SK-N-SH (cell line): ENCODE data around the gene TNIP2.

Experiments used
- CHD2 ChIP-seq: fragments of 150-350 bp; IDR thresholded peaks from 2 replicates; pipeline ENCODE4 v1.6.1; 2018; ENCODE audit warnings: low read length; ENCODE audit not compliant: partially characterized antibody
- EZH2phosphoT487 ChIP-seq: fragments of 200-600 bp; sonication (generic); IDR thresholded peaks from 2 replicates; pipeline ENCODE4 v1.6.1; 2017; ENCODE audit warnings: low read depth, mixed run types, mild to moderate bottlenecking, antibody characterized with exemption, moderate library complexity, borderline replicate concordance
- FOXJ3 ChIP-seq: sonication (generic); formaldehyde crosslinking; IDR thresholded peaks from 2 replicates; pipeline ENCODE4 v1.5.1; 2020; ENCODE audit warnings: mild to moderate bottlenecking, missing genetic modification reagents
- MXI1 ChIP-seq: IDR thresholded peaks from 2 replicates; pipeline ENCODE4 v1.6.1; 2012; ENCODE audit warnings: mild to moderate bottlenecking, low read depth, low read length, improper control_type of control experiment
- POLR2AphosphoS5 ChIP-seq: IDR thresholded peaks from 2 replicates; pipeline ENCODE4 v1.6.1; 2012; ENCODE audit warnings: low read depth, low read length
- RAD21 ChIP-seq: IDR thresholded peaks from 2 replicates; pipeline ENCODE4 v1.6.1; 2012; ENCODE audit warnings: mild to moderate bottlenecking, low read length
- RFX5 ChIP-seq: IDR thresholded peaks from 2 replicates; pipeline ENCODE4 v1.6.1; 2012; ENCODE audit warnings: mild to moderate bottlenecking, improper control_type of control experiment, low read length
- TF ChIP-seq, protein P1 (sequence below): fragments of 150-350 bp; IDR thresholded peaks from 2 replicates; pipeline ENCODE4 v1.6.1; 2017; ENCODE audit warnings: antibody characterized with exemption, low read length, low read depth, borderline replicate concordance
- TF ChIP-seq, protein P2 (sequence below): fragments of 200-600 bp; sonication (generic); IDR thresholded peaks from 2 replicates; pipeline ENCODE4 v1.6.1; 2017; ENCODE audit warnings: antibody characterized with exemption, mild to moderate bottlenecking, moderate library complexity
- TF ChIP-seq, protein P3 (sequence below): IDR thresholded peaks from 2 replicates; pipeline ENCODE4 v1.4.0; 2012; ENCODE audit warnings: low read depth

DNA sequence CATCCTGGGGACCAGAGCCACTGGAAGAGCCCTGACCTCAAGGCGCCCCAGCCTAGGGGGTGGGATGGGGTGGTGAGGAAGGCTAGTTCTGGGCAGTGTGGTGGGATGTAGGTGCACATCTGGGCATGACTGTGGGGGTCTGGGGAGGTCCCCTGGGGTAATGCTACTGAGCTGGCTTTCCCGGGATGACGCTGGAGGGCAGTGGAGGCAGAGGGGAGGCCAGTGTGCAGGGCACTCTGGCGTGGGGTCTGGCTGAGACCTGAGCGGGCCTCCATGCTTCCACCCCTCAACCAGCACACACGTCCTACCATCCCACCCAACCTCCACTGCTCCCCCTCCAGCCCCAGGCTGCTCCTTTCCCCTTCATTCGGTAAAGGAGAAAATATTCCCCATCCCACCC is 32.0 kb upstream of the TNIP2 start:
- TF ChIP-seq, protein P1, sequence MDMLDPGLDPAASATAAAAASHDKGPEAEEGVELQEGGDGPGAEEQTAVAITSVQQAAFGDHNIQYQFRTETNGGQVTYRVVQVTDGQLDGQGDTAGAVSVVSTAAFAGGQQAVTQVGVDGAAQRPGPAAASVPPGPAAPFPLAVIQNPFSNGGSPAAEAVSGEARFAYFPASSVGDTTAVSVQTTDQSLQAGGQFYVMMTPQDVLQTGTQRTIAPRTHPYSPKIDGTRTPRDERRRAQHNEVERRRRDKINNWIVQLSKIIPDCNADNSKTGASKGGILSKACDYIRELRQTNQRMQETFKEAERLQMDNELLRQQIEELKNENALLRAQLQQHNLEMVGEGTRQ = no peak
- TF ChIP-seq CHD2 = no peak
- no peak for TF ChIP-seq POLR2AphosphoS5
- TF ChIP-seq RFX5 = no peak
- TF ChIP-seq, protein P2, sequence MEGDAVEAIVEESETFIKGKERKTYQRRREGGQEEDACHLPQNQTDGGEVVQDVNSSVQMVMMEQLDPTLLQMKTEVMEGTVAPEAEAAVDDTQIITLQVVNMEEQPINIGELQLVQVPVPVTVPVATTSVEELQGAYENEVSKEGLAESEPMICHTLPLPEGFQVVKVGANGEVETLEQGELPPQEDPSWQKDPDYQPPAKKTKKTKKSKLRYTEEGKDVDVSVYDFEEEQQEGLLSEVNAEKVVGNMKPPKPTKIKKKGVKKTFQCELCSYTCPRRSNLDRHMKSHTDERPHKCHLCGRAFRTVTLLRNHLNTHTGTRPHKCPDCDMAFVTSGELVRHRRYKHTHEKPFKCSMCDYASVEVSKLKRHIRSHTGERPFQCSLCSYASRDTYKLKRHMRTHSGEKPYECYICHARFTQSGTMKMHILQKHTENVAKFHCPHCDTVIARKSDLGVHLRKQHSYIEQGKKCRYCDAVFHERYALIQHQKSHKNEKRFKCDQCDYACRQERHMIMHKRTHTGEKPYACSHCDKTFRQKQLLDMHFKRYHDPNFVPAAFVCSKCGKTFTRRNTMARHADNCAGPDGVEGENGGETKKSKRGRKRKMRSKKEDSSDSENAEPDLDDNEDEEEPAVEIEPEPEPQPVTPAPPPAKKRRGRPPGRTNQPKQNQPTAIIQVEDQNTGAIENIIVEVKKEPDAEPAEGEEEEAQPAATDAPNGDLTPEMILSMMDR = no peak
- TF ChIP-seq RAD21 = no peak
- TF ChIP-seq, protein P3, sequence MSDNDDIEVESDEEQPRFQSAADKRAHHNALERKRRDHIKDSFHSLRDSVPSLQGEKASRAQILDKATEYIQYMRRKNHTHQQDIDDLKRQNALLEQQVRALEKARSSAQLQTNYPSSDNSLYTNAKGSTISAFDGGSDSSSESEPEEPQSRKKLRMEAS = no peak
- no peak for TF ChIP-seq EZH2phosphoT487
- no peak for TF ChIP-seq MXI1
- no peak for TF ChIP-seq FOXJ3
